Skeletal muscle satellite cell (primary cell): ENCODE results near the gene FGGY.

ENCODE experiments used
- H3K27me3 ChIP-seq: 2 replicates; pipeline ENCODE4 v1.7.0; 2013; ENCODE audit warnings: low read length; ENCODE audit not compliant: control insufficient read depth, insufficient read depth
- H3K36me3 ChIP-seq: 2 replicates; pipeline ENCODE4 v1.7.0; 2013; ENCODE audit warnings: mild to moderate bottlenecking, control low read depth, low read length; ENCODE audit not compliant: insufficient read depth
- H3K4me1 ChIP-seq: 2 replicates; pipeline ENCODE4 v1.7.0; 2013; ENCODE audit warnings: low read length; ENCODE audit not compliant: control insufficient read depth, insufficient read depth
- H3K4me2 ChIP-seq: 2 replicates; pipeline ENCODE4 v1.7.0; 2013; ENCODE audit warnings: mild to moderate bottlenecking, low read length
- H3K4me3 ChIP-seq: 2 replicates; pipeline ENCODE4 v1.7.0; 2013; ENCODE audit warnings: low read length
- H3K9ac ChIP-seq: 2 replicates; pipeline ENCODE4 v1.7.0; 2013; ENCODE audit warnings: mild to moderate bottlenecking, low read depth, low read length, moderate library complexity
- H3K9me3 ChIP-seq: replicated peaks from 2 replicates; pipeline ENCODE4 v1.7.0; 2013; ENCODE audit warnings: mild to moderate bottlenecking, control low read depth, low read length

The FGGY gene

DNA sequence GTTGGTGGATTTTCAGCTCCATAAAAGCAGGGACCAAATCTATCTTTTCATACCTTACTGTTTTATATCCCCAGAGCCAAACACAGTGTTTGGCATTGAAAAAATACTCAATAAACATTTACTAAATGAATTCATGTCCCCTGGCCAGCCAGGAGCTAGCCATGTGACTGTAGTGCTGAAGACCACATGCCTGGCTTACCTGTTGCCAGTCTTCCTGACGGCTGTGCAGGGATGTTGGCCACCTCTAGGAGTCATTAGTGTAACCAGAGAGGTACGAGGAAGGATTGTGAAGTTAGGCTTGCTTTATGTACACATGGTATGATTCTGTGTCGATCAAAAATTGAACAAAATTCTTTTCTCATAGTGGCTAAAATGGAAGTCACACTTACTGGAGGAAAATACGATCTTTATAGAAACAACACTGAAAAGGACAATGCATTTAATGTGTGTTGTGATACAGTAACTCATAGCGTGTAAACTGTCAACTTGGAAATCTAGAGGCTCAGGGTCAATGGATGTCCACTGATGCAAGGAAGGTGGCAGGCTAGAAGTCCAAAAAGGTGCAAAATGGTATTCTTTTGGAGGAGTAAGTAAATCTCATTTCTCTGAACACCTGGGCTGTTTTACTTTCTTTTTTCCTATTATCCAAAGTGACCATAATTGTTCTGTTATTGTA lies 60.9 kb downstream of the FGGY start:
- H3K36me3 ChIP-seq, result no peaks in the 10 kb centered on the region
- H3K9me3 ChIP-seq, result no peaks in the 10 kb centered on the region
- H3K9ac ChIP-seq, result no peak overlapping the region
- no peak overlapping the region for H3K4me2 ChIP-seq
- H3K4me1 ChIP-seq, result peaks cover 47% of the 10 kb centered on the region
- no peak overlapping the region for H3K4me3 ChIP-seq
- no peaks in the 10 kb centered on the region for H3K27me3 ChIP-seq

DNA sequence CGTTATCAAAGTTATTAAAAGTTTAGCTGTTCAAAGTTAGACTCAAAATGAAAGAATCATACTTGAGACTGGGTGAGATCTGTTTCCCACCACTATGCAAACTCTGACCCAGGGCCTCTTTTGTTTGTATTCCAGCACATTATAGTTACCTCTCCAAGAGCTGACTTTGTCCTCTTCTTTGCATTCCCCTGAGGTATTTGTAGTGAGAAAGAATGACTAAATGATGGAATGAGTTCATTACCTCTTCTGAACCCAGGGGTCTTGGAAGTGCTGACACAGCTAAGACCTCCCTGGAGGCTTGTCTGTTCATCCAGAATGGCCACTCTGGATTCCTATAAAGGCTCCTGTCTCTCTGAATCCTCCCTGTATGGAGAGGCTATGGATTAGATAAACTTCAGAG lies 62.4 kb downstream of the FGGY start:
- H3K9me3 ChIP-seq, result no peaks in the 10 kb centered on the region
- H3K4me3 ChIP-seq, result no peak overlapping the region
- H3K9ac ChIP-seq, result no peak overlapping the region
- no peak overlapping the region for H3K4me2 ChIP-seq
- no peaks in the 10 kb centered on the region for H3K27me3 ChIP-seq
- H3K4me1 ChIP-seq, result peaks cover 47% of the 10 kb centered on the region
- no peaks in the 10 kb centered on the region for H3K36me3 ChIP-seq

DNA sequence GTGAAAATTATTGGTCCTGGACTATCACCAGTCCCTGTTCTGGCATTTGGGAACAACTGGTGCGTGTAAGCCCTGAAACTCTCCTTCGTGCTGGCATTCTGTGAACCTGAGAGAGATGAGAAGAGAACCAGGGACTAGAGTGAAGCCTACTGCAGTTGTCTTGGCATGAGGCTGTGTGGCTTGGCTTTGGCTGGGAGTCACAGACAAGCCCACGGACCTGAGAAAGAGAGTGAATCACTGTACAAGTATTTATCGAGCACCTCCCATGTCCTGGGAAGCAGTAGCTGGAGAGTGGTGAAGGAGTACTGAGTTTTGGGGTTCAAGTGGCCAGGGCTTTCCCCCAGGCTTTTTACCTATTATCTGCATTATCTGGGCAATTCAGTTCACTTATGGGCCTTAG lies 63.3 kb downstream of the FGGY start:
- Histone ChIP-seq H3K36me3 (no peaks in the 10 kb centered on the region), H3K4me3 (no peak overlapping the region), H3K4me2 (peak overlapping the region; percentile 47), H3K27me3 (no peaks in the 10 kb centered on the region), H3K4me1 (peaks cover 38% of the 10 kb centered on the region), H3K9ac (peak overlapping the region; percentile 28), H3K9me3 (no peaks in the 10 kb centered on the region)

DNA sequence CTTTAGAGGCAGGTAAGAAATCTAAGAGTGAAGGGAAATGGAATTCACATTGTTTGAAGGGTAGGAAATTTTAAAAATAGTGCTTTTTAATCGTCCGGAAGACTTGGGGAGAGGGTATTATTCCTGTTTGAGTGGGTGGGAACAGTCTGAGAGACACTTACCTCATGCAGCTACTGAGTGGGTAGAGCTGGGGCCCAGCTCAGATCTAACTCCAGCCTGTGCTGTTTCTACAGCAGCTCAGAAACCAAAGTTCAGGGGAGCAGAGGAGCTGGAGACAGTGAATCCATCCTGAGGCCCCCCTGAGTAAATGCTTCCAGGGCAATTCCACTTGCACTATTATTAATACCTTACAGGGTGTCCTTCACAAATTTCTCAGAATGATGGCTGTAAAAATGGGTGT lies 63.8 kb downstream of the FGGY start:
- H3K9me3 ChIP-seq, result no peaks in the 10 kb centered on the region
- no peaks in the 10 kb centered on the region for H3K27me3 ChIP-seq
- H3K4me3 ChIP-seq, result no peak overlapping the region
- peaks cover 35% of the 10 kb centered on the region for H3K4me1 ChIP-seq
- peak overlapping the region; percentile 47 for H3K4me2 ChIP-seq
- no peaks in the 10 kb centered on the region for H3K36me3 ChIP-seq
- peak overlapping the region; percentile 28 for H3K9ac ChIP-seq

DNA sequence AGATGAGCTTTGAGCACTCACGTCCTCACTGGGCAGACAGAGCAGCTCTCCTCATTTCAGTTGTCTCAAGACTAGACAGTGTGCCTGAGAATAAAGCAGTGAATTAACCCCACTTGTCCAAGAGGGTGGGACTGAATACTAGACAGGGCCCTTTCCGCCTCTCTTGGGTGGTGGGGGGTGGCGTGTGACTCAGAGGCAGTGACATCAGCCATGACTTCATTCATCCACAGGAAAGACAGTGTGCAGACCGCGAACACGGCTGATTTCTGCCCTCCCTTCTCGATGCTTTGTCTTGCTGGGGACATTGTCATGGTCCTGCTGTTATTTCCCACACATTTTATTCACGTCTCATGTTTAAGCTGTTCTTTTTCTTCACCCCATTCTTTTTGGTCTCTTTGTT lies 64.9 kb downstream of the FGGY start:
- no peak overlapping the region for H3K4me3 ChIP-seq
- no peaks in the 10 kb centered on the region for H3K27me3 ChIP-seq
- H3K9ac ChIP-seq, result no peak overlapping the region
- H3K4me1 ChIP-seq, result peaks cover 46% of the 10 kb centered on the region
- peak overlapping the region; percentile 26 for H3K4me2 ChIP-seq
- H3K9me3 ChIP-seq, result no peaks in the 10 kb centered on the region
- no peaks in the 10 kb centered on the region for H3K36me3 ChIP-seq

DNA sequence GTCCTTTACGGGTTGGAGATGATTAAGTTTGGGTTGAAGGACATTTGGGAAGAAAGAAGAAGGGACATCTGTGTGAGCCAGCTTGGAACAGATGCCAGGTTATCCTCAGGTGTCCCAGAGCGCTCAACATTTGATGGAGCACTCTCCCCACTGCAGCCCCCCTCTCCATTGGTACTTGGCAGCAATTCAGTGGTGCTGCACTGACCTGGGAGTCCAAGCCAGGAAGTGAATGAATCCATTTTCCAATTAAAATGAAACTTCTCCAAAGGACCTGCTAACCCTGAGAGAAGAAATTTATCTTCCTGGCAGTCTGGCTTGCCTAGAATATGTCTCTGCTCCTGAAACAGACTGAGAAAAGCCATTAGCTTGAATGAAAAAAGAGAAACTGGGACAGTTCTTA lies 67.1 kb downstream of the FGGY start:
- H3K9ac ChIP-seq, result no peak overlapping the region

DNA sequence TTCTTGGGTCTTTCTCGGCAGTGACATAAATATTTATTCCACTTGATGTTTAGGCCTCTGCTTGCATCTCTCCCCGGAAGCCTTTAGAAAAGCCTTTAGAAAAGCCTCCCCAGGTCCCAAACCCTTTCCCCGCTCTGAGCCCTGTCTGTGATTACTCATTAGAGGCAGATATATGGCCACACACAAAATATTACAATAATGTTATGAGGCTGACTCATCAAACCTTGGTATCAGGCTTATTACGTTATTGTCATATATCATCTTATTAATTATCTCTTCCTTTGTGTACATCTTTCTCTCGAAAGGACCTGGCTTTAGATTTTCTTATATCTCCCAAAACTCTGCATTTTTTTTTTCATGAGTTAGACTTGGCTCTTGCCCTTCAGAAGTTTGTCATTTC lies 69.5 kb downstream of the FGGY start:
- Histone ChIP-seq H3K36me3 (no peaks in the 10 kb centered on the region), H3K4me3 (no peak overlapping the region), H3K4me1 (peaks cover 44% of the 10 kb centered on the region), H3K9me3 (no peaks in the 10 kb centered on the region), H3K4me2 (no peak overlapping the region), H3K9ac (peak overlapping the region; percentile 70), H3K27me3 (no peaks in the 10 kb centered on the region)

More for the DNA sequence above, 67.1 kb downstream of the FGGY start:
- Histone ChIP-seq H3K4me1 (peaks cover 65% of the 10 kb centered on the region), H3K9me3 (no peaks in the 10 kb centered on the region), H3K4me2 (no peak overlapping the region), H3K27me3 (no peaks in the 10 kb centered on the region), H3K4me3 (no peak overlapping the region), H3K36me3 (no peaks in the 10 kb centered on the region)

DNA sequence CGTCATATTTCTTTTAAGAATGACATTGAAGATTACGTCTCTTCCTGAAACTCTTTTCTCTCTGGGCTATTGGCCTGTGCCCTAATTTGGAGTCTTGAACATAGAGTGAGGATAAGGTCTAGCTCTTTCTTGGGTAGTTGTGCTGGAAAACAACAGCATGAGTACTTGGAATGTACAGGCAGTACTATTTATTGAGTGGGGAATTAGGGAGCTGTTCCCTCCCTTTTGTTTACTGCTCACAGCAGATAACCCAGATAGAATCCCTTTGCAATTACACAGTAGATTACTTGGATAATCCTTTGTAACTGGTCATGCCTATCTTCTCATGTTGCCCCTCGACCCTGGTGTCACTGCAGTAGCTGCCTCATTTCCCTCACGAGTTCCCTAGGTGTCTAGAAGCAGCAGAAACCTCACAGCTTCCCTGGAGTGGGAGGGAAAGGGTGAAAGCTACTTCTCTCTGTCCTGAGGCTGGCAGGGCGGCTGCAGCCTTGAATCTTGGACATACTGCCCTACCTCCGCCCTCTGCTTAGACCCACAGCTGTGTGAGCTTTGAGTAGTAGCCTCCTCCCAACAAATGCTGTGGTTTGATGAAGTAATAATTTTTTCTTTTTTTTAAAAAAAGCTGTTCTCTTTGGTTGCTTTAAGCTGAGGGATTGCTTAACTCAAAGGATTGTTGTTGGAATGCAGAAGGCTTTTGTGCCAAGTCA lies 70.6 kb downstream of the FGGY start:
- H3K9me3 ChIP-seq, result no peaks in the 10 kb centered on the region
- peak overlapping the region; percentile 28 for H3K4me3 ChIP-seq
- H3K9ac ChIP-seq, result peak overlapping the region; percentile 70
- H3K36me3 ChIP-seq, result no peaks in the 10 kb centered on the region
- no peaks in the 10 kb centered on the region for H3K27me3 ChIP-seq
- H3K4me2 ChIP-seq, result peak overlapping the region; percentile 73
- H3K4me1 ChIP-seq, result peaks cover 33% of the 10 kb centered on the region

DNA sequence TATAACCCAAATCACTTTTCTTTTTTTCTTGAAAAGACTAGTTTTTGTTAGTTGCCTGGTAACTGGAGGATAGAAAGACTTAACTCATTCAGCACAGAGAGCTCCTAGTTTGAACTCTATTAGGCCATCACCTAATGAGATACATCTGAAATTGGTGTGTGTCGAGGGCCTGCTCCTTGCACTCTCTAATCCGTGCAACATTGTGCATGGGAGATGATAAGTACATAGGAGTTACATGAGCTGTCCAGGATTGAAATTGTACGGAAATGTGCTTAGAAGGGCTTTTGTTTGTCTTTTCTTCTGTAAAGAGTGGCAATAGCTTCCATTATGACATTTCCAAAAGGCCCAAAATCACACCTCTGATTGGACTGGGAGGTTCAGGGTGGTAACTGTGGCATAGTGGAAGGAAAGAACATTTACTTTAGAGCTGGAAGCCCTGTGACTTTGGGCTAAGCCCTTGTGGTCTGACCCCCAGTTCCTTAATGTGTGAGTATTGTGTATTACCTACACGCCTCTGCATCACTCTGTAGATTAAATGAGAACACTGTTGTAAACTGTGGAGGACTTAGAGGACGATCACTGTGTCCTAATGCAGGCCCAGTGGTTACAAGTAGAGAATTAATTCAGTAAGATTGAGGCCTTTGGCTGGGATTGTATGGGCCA lies 71.2 kb downstream of the FGGY start:
- no peaks in the 10 kb centered on the region for H3K27me3 ChIP-seq
- H3K9ac ChIP-seq, result peak overlapping the region; percentile 61
- no peaks in the 10 kb centered on the region for H3K9me3 ChIP-seq
- H3K4me2 ChIP-seq, result peak overlapping the region; percentile 73
- peak overlapping the region; percentile 32 for H3K4me3 ChIP-seq
- no peaks in the 10 kb centered on the region for H3K36me3 ChIP-seq
- peaks cover 32% of the 10 kb centered on the region for H3K4me1 ChIP-seq

DNA sequence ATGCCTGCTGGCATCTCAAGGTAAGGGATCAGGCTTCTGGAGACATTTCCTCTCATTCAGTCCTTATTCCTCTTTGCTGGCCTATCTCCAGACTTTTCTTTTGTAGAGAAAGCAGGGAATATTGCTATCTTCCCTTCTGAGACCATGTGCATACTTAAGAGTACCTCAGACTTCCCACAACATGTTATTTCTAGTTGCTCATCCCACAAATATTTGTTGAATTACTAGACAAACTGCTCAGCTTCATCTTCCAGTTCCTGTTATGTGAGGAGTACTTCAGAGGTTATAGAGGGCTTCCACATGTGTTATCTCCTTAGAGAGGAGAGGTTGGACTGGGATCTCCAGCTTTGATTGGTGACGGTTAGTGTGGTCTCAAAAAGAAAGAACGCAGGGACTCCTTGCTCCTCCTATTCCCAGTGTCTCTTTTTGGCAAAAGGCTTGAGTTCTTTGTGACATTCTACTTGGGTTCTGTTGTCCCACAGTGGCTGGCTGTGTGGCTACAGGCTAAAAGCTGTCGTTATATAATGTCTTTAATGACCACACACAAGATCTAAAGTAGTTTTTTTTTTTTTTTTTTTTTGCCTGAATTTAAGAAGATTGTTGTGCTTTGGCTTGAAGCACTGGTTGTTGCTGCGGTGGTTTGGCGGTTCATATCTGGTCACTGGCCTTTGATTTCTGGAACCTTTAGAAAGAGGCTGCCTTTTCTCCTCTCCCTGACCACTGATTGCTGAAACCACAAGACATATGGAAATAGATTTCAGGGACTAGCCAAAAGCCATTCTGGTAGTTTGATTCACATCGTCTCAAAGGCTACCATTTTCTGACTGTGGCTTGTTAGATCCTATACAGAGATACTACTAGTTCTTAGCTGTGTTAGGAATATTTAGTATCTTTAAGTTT lies 78.7 kb downstream of the FGGY start:
- Histone ChIP-seq H3K4me1 (peaks cover 9% of the 10 kb centered on the region), H3K4me3 (peak overlapping the region; percentile 39), H3K9ac (peak overlapping the region; percentile 55), H3K4me2 (peak overlapping the region; percentile 61), H3K27me3 (no peaks in the 10 kb centered on the region), H3K9me3 (no peaks in the 10 kb centered on the region), H3K36me3 (no peaks in the 10 kb centered on the region)

DNA sequence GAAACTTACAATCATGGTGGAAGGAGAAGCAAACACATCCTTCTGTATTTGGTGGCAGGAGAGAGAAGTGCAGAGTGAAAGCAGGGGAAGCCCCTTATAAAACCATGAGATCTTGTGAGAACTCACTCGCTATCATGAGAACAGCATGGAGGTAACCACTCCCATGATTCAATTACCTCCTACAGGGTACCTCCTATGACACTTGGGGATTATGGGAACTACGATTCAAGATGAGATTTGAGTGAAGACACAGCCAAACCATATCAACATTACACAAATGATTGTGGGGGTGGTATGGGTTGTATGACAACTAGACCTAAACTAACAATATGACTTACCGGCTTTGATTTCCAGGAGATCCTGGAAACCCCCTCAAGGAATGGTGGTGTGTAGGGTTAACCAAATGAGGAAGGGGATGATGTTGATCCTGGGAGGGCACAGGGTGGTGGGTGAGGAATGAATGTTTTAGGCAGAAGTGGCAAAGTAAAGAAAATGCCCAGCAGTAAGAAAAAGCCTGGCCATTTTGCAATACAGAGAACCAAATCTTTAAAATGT lies 80.5 kb downstream of the FGGY start:
- Histone ChIP-seq H3K27me3 (no peaks in the 10 kb centered on the region), H3K9me3 (no peaks in the 10 kb centered on the region), H3K4me1 (peaks cover 9% of the 10 kb centered on the region), H3K36me3 (no peaks in the 10 kb centered on the region), H3K9ac (no peak overlapping the region), H3K4me2 (no peak overlapping the region), H3K4me3 (no peak overlapping the region)
